CD4-positive, alpha-beta T cell treated with Interleukin-15 for 4 hours (primary cell): ENCODE results near the gene XK.

Source experiments
- DNase-seq: peaks from one replicate; pipeline ENCODE4 v3.0.0-alpha.2; 2020; ENCODE audit warnings: low spot score

Gene XK

GRCh38 chrX:37679888-37680287 lies 5.7 kb upstream of the XK start:
- DNase-seq, result no peak

GRCh38 chrX:37684426-37684825 lies 1.2 kb upstream of the XK start:
- DNase-seq, result no peak

GRCh38 chrX:37684973-37685372 lies 618 bp upstream of the XK start:
- DNase-seq, result no peak

GRCh38 chrX:37686369-37686995 lies 891 bp downstream of the XK start:
- no peak for DNase-seq

- DNase-seq, result no peak
Observed at GRCh38 chrX:37686996-37687395, 1.4 kb downstream of the XK start.

DNA sequence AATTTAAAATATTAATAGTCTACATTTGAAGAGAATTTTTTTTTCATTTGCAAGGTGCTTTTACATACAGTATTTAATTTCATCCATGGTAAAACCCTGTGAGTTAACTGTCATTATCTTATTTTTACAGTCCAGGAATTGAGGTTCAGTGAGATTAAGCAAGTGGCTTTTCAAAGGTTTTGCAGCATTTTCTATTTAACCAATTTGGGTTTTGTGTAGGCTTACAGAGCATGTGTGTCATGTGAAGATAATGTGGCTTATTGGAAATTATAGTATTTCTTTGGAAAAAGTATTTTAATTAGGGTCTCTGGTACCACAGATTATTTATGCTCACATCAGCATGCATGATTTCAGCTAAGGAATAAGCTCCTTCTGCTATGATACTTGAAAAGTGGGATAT lies 4.5 kb downstream of the XK start:
- no peak for DNase-seq

- no peak for DNase-seq
Observed at GRCh38 chrX:37692918-37693317, 7.3 kb downstream of the XK start.

DNA sequence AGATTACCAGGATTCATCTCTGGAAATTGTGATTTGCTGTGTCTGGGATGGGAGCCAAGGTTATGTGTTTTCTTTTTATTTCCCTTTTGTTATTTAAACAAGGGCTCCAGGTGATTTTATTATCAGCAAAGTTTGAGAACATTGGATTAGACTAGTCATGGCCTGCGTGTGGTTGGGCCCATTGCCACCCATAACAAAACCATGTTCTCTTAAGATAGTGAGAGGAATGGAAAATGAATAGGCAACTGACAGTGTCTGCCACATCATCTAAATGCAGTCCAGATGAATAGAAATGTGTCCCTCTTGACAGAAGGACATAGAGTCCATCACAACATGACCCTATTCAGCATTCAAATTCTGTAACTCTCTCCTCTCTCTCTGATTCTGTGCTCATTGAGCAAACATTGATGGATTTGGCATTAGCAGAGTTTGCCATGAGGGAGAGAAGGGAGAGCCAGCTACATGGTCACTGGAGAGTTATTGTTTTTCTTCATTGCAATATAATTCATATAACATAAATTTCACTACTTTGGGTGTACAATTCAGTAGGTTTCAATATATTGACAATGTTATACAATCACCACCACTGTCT lies 11.7 kb downstream of the XK start:
- DNase-seq, result no peak

DNA sequence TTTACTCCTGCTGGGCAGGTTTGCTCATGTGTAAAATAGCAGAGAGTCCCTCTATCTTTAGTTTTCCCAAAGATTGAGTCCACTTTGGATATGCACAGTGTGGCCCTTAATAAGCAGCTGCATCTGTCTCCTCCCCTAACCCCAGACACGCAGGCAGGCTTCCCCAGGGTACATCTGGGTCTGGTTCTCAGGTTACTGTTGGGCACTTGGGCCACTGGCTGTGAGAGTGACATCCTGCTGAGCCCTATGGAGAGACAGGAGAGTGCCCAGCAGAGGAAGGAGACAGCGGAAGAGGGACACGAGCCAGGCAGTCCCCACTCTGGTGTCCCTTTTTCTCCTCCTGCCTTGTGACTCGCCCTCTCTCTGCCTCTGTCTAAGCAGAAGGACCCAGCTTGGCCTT lies 16.0 kb downstream of the XK start:
- no peak for DNase-seq

GRCh38 chrX:37711991-37712390 lies 26.4 kb downstream of the XK start:
- DNase-seq, result no peak

- DNase-seq, result no peak
Observed at GRCh38 chrX:37712458-37712857, 26.9 kb downstream of the XK start.

DNA sequence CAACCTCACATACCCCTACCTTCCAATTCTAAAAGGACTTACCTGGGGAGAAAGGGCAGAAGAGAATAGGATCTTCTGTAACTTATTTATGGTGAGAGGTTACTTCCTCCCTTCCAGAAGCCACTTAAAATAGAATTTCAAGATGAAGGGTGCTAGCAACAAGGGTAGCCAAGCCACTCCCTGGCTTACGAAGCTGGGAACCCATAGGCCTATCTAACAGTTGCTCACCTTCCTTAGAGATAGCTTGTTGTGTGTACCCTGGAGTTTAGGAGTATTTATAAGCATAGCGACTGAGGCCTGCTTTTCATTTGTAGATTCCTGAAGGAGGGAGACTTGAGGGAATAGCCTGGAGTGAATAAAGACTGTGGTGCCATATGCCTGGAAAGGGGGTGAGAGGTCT lies 28.9 kb downstream of the XK start:
- DNase-seq, result no peak

DNA sequence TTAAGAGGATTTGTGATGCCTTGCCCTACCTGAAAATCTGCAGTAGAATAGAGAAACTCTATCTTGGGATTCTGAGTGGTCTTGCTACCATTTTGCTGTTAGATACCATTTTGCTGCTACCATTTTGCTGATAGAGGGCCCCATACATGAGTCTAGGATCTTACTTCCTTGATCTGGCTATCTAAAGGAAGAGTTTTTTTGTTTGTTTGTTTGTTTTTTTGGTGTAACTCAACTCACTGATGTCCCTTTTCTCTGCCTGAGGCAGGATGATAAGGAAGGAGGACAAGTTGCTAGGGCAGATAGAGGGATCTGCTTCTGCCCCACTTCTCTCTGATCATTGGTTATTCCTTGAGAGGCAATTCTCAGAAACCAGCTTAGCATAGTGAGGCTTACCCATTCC lies 31.0 kb downstream of the XK start:
- DNase-seq, result no peak

DNA sequence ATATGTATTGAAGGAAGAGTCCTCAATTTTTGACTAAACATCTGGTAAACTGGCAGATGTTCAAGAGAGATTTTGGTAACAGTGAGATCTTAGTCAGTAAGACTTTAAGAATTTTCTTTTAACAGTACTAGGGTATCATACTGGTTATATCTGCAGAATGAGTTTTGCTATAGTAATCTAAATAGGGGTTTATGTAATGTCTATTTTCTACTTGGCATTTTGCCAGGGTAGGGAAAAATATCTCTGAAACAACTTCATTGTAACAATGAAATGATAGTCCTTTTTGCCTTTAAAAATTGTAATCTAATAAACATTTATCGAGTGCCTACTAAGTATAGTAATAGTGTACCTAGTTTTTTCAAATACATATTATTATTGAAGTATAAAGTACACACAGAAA lies 32.1 kb downstream of the XK start:
- DNase-seq, result no peak

GRCh38 chrX:37722595-37722994 lies 37.0 kb downstream of the XK start:
- DNase-seq, result no peak

- no peak for DNase-seq
Observed at GRCh38 chrX:37726346-37726745, 40.8 kb downstream of the XK start.

- DNase-seq, result peak; percentile 74
Observed at GRCh38 chrX:37745354-37745753, 59.8 kb downstream of the XK start.

DNA sequence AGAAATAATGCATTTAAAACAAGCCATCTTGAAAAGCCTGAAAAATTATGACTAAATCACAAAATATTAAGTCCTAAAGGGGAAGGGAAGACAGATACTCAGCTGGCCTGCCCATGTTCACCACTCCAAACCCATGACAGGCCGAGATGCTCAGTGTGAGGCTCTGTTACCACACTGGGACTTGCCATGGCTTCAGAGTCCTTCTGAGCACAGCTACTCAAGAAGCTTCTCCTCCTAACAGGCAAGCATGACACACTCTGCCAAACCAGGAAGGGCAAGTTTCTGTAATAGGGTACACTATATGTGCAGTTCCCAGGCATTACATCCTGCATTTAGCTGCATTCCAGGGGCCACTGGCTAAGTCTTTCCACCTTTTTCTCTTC lies 60.2 kb downstream of the XK start:
- no peak for DNase-seq

- DNase-seq, result peak; percentile 5
Observed at GRCh38 chrX:37746218-37746941, 60.8 kb downstream of the XK start.

DNA sequence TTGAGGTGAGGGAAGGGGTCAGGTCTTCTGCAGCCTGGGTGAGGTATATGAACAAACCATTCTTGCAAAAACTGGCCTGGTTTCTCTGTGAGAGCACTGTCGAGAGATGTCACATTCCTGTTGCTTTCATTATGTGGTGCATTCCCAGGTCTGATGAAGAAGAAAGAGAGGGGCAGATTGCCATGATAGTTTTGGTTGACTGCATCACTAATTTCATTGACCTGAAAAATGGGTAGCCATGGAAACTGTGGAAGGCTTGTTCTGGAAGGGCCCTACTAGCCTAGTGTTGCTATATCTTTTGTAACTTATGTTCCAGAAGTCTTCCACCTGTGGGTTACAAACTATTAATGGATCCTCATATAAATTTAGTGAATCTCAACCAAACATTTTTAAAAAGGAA lies 61.4 kb downstream of the XK start:
- DNase-seq, result no peak

DNA sequence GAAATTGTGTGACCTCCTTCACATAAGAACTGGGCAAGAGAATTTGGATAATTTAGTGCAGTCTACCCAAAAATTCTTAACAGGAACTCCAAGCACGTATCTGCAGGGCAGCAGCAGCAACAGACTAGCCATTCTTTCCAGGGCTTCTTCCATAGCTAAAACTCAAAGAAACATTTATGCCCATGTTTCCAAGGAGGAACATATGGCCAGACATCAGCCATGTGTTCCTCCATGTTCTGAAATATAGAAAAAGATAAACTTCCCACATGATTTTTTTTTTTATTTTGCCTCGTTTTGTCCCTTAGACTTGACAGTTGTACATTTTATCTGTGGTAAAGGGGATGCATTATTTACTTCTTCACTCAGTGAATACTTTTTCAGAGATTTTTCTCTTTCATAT lies 66.7 kb downstream of the XK start:
- DNase-seq, result no peak

DNA sequence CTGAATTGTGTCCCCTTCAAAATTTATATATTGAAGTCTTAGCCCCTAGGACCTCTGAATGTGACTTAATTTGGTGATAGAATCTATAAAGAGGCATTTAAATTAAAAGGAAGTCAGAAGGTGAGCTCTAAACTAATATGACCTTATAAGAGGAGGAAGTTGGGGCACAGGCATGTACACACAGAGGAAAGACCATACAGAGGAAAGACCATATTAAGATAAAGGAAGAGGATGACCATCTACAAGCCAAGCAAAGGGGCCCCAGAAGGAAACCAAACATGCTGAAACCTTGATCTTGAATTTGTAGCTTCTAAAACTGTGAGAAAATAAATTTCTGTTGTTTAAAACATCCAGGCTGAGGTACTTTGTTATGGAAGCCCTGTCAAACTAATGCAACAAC lies 67.3 kb downstream of the XK start:
- no peak for DNase-seq

DNA sequence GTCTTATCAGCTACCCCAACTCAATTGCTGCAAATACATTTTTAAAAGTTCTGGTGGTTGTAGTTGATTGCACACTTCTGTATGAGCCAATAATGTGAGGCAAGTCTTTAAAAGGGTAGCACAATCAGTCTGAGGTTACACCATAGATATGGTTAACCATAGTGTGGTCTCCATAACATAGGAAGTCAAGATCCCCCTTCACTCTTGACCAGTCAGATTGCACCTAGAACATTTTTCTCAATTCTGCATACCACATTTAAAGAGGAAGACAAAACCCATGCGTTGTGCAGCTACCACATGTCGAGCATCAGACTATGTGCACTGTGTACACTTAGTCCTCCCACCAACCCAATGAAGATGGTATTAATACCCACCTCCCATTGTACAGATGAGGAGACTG lies 67.8 kb downstream of the XK start:
- no peak for DNase-seq

DNA sequence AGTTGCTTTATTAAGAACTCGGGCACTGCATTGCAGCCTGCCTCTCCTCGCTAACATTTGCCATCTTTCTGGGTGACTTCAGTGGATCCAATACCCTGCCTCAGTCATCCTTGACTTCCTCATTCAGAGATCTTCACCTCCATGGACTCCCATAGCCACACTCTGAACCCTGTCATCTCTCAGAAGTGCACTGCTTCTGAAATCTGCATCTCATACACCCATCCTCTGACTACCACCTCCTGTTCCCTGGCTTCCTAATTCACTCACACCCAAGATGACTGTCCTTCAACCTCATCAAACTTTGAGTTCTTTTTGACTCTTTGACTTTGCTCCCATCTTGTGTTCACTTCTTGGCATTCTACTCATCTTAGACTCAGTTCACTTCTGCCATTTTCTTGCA lies 68.9 kb downstream of the XK start:
- no peak for DNase-seq
